ENCODE data around the gene PAPSS2.

GRCh38 chr10:87703771-87704170 is 44.1 kb downstream of the PAPSS2 start:
- no peak for TF ChIP-seq CTCF (IDR thresholded peaks at IDR 0.05)
- TF ChIP-seq POLR2AphosphoS5 (IDR thresholded peaks at IDR 0.05) = no peak
